HepG2 (cell line): ENCODE data around the gene CEP104.

Experiments
- AGO1 ChIP-seq: fragments of 200-400 bp; formaldehyde crosslinking; IDR thresholded peaks from 2 replicates; pipeline ENCODE4 v1.6.1; 2017; ENCODE audit warnings: mild to moderate bottlenecking, low read depth, low read length, moderate library complexity; ENCODE audit not compliant: poor library complexity, severe bottlenecking
- AHDC1 ChIP-seq: sonication (generic); formaldehyde crosslinking; IDR thresholded peaks from 2 replicates; pipeline ENCODE4 v1.5.1; 2020; ENCODE audit warnings: mild to moderate bottlenecking, missing genetic modification reagents, borderline replicate concordance
- CTCF ChIP-seq: sonication (generic); formaldehyde crosslinking; IDR thresholded peaks from 2 replicates; pipeline ENCODE4 v1.5.0; 2020; ENCODE audit warnings: mild to moderate bottlenecking, missing genetic modification reagents, moderate library complexity
- LBX2 ChIP-seq: sonication (generic); formaldehyde crosslinking; IDR thresholded peaks from 2 replicates; pipeline ENCODE4 v1.5.0; 2020; ENCODE audit warnings: missing genetic modification reagents, mild to moderate bottlenecking, borderline replicate concordance
- ZBTB37 ChIP-seq: sonication (generic); formaldehyde crosslinking; IDR thresholded peaks from 2 replicates; pipeline ENCODE4 v1.4.0; 2020; ENCODE audit warnings: mild to moderate bottlenecking, missing genetic modification reagents
- ZNF431 ChIP-seq: sonication (generic); formaldehyde crosslinking; IDR thresholded peaks from 2 replicates; pipeline ENCODE4 v1.9.0; 2022; ENCODE audit warnings: missing genetic modification reagents, low read depth, mild to moderate bottlenecking, borderline replicate concordance

GRCh38 chr1:3865606-3866160, 8.7 kb upstream of the CEP104 start:
- TF ChIP-seq LBX2 (CRISPR knock-in tag), result no peak
- TF ChIP-seq ZBTB37, result no peak
- no peak for TF ChIP-seq CTCF
- no peak for TF ChIP-seq ZNF431 (CRISPR knock-in tag)
- TF ChIP-seq AGO1, result no peak
- TF ChIP-seq AHDC1, result no peak
